22Rv1 (cell line): ENCODE measurements around the gene SLC11A1.

ENCODE experiments used
- CTCF ChIP-seq: fragments of 450-650 bp; IDR thresholded peaks from 2 replicates; pipeline ENCODE4 v1.5.1; 2017; ENCODE audit warnings: mild to moderate bottlenecking
- ZFX ChIP-seq: fragments of 450-650 bp; IDR thresholded peaks from 2 replicates; pipeline ENCODE4 v1.6.1; 2017; ENCODE audit warnings: antibody characterized with exemption, borderline replicate concordance

GRCh38 chr2:218425531-218425930 lies 43.5 kb downstream of the SLC11A1 start:
- TF ChIP-seq CTCF (no peak), ZFX (no peak)
